M059J (cell line): ENCODE results near the gene ITPKB. TPM values are rescaled to one million over a fixed set of nuclear protein-coding genes. Genes with fewer than 3 reads are reported as not detected.

Source experiments
- DNase-seq: peaks from one replicate; pipeline ENCODE4 v3.0.0-alpha.2; 2012; ENCODE audit warnings: low read depth
- total RNA-seq: library from RNA; depleted of rRNA; stranded (reverse); fragments of >200 nt; shearing (Covaris generic); gene quantifications from 2 replicates; pipeline ENCODE4 v1.2.3, GENCODE V29; 2014

The ITPKB gene
- total RNA-seq, 1 experiment from 2014 or later = 6.1 TPM

DNA sequence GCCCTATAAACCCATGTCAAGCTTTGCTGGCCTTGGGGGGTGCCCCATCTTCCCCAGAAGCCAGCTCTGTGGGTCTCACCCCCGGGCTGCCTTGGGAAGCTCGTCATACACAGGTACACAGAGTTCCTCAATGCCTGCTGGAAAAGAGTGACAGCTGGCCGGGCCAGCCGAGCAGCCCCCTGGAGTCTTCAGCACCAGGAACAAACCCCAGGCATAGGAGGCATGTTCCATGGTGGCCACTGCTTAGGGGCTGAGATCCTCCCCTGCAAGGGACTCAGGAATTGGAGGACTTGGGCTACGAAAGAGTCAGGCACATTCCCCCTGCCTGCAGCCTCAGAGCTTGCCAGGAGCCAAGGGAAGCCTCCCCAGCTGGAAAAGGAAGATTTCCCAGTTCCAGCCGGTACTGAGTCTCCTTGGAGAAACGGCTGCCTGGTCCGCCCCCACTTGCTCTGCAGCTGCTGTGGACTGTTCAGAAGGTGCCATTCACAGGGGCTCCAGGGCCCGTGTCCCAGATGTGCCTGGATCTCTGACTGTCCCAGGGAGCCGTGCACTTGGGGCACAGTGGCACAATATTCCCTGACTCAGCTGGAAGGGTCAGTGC is 101.0 kb downstream of the ITPKB start:
- DNase-seq = no peak

DNA sequence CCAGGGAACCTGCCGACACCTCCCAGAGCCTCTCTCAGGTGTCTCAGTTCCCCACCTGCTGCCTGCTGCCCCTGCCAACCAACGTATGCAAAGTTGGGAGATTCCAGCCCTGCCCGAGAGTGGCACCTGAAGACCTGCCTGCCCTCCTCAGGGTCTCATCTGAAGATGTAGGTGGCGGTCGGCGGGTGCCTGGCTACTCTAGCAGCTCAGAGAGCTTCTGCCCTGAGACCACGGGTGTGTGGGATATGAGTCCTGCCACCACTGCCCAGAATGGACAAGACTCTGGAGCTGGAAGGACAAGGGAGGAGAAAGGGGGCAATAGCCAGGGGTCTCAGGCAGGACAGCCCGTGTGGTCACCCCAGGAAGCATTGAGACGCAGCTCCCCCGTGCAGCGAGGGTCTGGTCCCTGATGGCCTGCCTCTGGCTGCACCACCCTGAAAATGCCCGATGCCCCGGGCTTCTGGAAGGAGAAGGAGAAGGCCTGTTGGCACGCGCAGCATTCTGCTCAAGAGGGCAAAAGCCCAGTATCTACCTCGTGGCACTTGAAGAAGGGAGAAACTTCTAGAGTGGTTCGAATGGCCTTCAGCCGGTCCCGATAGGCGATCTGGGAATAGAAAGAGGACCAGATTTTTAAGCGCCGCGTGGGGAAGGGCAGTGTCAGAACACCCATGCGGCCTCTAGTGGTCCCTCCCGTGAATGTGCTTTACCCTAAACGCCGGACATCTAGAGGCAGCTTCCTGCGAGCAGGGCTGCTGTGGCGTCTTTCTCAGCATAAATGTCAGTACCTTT is 101.7 kb downstream of the ITPKB start:
- DNase-seq = no peak

DNA sequence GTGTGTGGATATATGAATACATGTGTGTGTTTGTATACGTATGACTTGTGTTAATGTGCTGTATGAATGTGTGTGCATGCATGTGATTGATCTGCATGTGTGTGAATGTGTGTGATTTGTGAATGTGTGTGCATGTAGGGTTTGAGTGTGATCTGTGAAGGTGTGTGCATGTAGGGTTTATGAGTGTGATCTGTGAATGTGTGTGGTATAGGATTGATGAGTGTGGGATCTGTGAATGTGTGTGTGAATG is 102.3 kb downstream of the ITPKB start:
- DNase-seq = no peak

DNA sequence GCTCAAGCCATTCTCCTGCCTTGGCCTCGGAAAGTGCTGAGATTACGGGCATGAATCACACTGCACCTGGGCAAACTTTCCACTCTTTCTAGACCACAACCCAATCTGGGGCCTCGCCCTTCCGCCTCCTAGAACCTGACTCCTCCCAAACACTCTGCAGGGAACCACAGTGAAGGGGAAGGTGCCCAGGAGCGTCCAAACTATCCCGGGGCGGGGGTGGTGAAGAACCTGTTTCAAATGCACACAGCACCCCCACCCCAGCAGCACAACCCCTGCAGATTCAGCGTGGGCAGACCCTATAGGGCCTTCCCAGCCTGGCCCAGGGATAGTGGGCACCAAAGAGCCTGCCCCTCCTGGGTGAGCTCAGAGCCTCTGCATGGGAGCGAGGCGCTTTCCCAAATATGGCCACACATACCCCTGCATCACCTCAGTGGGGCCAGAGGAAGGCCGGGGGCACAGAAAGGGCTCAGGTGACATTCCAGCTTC is 103.6 kb downstream of the ITPKB start:
- DNase-seq = no peak

- no peak for DNase-seq
These were observed 104.4 kb downstream of the ITPKB start for GRCh38 chr1:226634611-226635246.

DNA sequence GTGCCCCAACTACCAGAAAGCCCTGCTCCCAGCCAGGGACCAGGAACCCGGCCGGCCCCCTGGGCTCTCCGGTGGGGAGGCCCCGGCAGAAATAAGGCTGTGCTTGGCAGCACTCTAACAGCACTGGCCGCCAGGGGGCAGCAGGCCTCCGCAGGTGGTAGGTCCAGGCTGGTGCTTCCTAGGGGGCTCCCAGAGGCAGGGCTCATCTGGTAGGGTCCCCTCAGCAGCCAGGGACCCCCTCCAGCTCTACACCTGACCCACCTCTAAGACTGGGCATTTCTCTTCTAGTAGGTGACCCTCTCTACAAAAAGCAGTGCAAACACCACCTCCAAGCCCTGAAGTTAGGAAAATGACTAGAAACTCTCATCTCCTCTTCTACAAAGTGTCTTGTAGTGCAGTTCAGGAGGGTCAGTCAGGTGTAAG is 104.9 kb downstream of the ITPKB start:
- DNase-seq = peak; percentile 42

- no peak for DNase-seq
These were observed 105.4 kb downstream of the ITPKB start for GRCh38 chr1:226633541-226634165.

- no peak for DNase-seq
These were observed 106.1 kb downstream of the ITPKB start for GRCh38 chr1:226632922-226633351.

GRCh38 chr1:226632169-226632879 is 106.8 kb downstream of the ITPKB start:
- DNase-seq = no peak

GRCh38 chr1:226631229-226632000 is 107.7 kb downstream of the ITPKB start:
- no peak for DNase-seq

GRCh38 chr1:226630592-226630991 is 108.5 kb downstream of the ITPKB start:
- no peak for DNase-seq

GRCh38 chr1:226629896-226630550 is 109.1 kb downstream of the ITPKB start:
- no peak for DNase-seq

- no peak for DNase-seq
These were observed 109.7 kb downstream of the ITPKB start for GRCh38 chr1:226629210-226629895.

DNA sequence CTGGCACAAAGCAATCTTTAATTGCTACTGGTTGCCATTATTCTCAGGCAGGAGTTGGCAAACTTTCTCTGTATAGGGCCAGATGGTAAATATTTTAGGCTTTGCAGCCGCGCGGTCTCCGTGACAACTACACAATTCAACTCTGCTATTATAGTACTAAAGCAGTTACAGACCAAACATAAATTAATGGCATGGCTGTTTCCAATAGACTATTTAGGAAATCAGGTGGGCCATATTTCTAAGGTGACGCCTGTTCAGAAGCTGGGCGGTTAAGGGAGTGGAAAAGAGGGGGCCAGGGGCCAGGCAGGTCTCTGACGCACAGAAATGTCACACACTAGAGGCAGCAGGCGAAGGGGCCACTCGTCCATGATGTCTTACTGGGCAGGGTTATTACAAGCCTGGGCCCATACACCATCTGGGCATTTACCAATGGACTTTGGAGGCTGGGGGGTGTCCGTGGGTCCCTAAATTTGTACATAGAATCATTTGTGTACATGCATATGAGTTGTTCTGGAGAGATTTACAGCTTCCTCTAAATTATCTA is 110.4 kb downstream of the ITPKB start:
- DNase-seq = no peak

- DNase-seq = no peak
These were observed 111.0 kb downstream of the ITPKB start for GRCh38 chr1:226627924-226628611.

DNA sequence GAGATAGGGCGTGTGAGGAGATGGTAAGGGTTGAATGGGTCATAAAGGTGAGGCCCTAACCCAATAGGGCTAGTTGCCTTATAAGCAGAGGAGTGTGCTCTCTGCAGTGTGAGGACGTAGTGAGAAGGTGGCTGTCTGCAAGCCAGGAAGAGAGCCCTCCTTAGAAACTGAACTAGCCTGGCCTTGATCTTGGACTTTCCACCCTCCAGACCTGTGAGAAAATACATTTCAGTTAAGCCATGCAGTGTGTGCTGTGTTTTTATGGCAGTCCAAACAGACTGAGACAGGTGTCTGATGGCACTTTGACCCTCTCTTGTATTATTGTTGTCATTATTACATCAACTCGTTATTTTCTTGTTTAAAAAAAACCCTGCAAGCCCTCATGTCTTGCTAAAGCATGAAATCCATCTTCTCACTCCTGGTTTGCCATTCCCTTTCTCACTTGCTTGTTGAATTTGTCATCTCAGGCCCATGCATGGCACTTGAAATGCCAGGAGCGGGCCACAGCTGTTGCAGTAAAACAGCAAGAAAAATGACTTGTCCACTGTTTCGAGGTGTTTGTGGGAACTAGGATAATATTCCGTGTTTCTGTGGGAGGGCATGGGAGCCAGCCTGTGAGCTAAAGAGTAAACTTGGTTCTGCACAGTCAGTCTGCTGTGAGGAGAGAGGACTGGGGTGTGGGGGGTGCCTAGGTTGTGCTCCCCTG is 111.9 kb downstream of the ITPKB start:
- DNase-seq = no peak

DNA sequence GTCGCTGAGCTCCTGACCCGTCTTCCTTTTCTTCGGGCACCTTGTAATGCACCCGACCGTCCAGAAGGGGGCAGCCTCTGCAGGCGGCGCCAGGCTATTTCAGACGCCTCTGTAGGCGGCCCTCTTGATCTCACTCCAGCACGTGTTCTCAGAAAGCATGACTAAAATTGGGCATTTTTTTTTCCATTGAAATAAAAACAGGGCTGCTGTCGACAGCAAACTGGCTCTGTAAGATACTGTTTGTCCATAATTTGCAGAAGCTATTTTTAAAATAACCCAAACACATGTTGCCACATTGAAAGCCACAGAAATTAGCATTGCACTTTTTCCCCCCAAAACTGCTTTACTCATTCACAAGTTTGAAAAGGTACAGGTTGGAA is 112.5 kb downstream of the ITPKB start:
- DNase-seq = peak; percentile 57

DNA sequence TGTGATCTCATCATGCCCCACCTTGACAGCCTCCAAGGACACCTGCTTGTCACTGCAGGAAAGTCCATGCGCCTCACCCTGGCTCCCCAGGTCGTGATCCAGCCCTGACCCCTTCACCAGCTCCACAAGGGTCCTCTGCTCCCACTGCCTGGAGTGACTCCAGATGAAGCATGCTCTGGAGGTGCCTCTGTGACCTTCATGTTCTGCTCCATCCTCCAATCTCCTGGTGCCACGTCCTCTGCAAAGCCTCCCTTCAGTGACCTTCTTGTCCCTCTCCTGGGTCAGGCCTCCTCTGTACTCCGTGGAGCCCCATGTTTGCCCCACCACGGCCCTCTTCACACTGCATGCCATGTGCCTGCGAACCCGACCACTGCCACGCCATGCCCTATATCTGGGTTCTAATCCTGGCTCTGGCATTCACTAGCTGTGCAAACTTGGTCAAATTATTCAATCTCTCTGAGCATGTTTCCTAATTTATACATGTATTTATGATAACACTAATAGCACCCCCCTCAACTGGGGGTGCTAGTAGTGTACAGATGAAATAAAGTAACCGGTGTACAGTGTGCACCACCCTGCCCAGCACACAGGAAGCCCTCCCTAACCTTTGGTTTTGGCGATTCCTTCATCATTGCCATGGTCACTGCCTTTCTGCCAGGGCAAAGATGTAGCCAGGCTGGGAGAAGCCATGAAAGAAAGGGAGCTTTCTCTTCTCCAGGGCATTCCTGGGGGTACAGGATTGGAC is 113.1 kb downstream of the ITPKB start:
- no peak for DNase-seq
